HepG2 (cell line): Measurements from ENCODE around the gene DQX1. TPM values are rescaled to one million over a fixed set of nuclear protein-coding genes. Genes with fewer than 3 reads are reported as not detected.

ENCODE experiments used
- FLYWCH1 ChIP-seq: sonication (generic); formaldehyde crosslinking; IDR thresholded peaks from 2 replicates; pipeline ENCODE4 v1.8.1; 2023; ENCODE audit warnings: mild to moderate bottlenecking, missing genetic modification reagents
- NAIF1 ChIP-seq: sonication (generic); formaldehyde crosslinking; IDR thresholded peaks from 2 replicates; pipeline ENCODE4 v1.5.0; 2020; ENCODE audit warnings: mild to moderate bottlenecking, missing genetic modification reagents, borderline replicate concordance
- ZBTB1 ChIP-seq: sonication (generic); formaldehyde crosslinking; IDR thresholded peaks from 2 replicates; pipeline ENCODE4 v1.4.0; 2020; ENCODE audit warnings: missing genetic modification reagents, borderline replicate concordance
- polyA plus RNA-seq, 8 experiments: library from polyadenylated mRNA; depleted of rRNA in 3 of 8; stranded (reverse) in 7 of 8; unstranded in 1 of 8; fragments of >200 nt; fragmentation: Illumina TruSeq in 4 of 8; extraction: Trizol in 4 of 8; gene quantifications; 2 replicates each; pipeline versions ENCODE4 v1.2.1 to v1.2.3, GENCODE V29; 2011 to 2016; ENCODE audit warnings: low read depth in 4 of 8, missing spikeins in 1 of 8, mixed read lengths in 1 of 8; ENCODE audit not compliant: insufficient read depth in 1 of 8
- total RNA-seq, 5 experiments: library from RNA; depleted of rRNA; stranded (reverse); fragments of >200 nt; fragmentation: Illumina TruSeq; extraction: Trizol; gene quantifications; 2 replicates each; pipeline ENCODE4 v1.2.3, GENCODE V29; 2016; ENCODE audit warnings: low read depth in 1 of 5
- TF ChIP-seq, protein P1 (sequence below): sonication (generic); formaldehyde crosslinking; IDR thresholded peaks from 2 replicates; pipeline ENCODE4 v1.5.0; 2020; ENCODE audit warnings: mild to moderate bottlenecking, missing genetic modification reagents
- TF ChIP-seq, protein P2 (sequence below): sonication (generic); formaldehyde crosslinking; IDR thresholded peaks from 2 replicates; pipeline ENCODE4 v1.9.0; 2021; ENCODE audit warnings: missing genetic modification reagents, borderline replicate concordance
- TF ChIP-seq, protein P3 (sequence below): sonication (generic); formaldehyde crosslinking; IDR thresholded peaks from 2 replicates; pipeline ENCODE4 v1.4.0; 2020; ENCODE audit warnings: missing genetic modification reagents
- TF ChIP-seq, protein P4 (sequence below): sonication (generic); formaldehyde crosslinking; IDR thresholded peaks from 2 replicates; pipeline ENCODE4 v1.4.0; 2020; ENCODE audit warnings: mild to moderate bottlenecking, missing genetic modification reagents, borderline replicate concordance
- TF ChIP-seq, protein P5 (sequence below): sonication (generic); formaldehyde crosslinking; IDR thresholded peaks from one replicate; pipeline ENCODE4 v1.5.1; 2020; ENCODE audit warnings: mild to moderate bottlenecking, missing genetic modification reagents; ENCODE audit errors: not compliant biosample characterization

DQX1 gene
- total and polyA plus RNA-seq, 2 of the 13 experiments (the other 11 are each of a cell fraction or from before 2014, with no cell fraction given): 27.6 to 89.8 TPM

DNA sequence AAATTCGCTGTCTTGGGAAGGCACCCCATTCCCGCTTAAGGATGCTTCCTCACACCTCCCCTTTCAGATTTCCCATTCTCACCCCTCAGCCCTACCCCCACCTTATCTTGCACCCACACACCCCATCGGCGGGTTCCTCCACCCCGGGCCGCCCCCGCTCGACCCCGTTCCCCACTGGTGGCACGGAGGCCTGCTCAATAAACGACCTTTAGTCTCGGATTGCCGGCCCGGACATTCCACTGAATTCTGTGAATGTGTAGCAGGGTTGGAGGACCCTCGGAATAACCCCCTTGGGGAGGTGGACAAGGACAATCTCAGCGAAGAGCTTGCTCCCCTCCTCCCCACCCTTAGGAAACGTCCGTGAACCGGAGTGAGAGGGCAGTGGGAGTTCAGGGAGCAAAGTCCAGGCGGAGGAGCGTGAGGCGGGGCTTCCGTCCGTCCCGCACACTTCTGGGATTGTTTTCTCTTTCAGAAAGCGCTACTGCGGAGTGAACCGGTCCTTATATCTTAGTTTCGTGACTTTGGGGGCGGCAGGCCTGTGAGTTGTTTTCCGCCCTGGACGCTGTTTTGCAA is 23.8 kb downstream of the DQX1 start (continued):
- TF ChIP-seq, protein P1, sequence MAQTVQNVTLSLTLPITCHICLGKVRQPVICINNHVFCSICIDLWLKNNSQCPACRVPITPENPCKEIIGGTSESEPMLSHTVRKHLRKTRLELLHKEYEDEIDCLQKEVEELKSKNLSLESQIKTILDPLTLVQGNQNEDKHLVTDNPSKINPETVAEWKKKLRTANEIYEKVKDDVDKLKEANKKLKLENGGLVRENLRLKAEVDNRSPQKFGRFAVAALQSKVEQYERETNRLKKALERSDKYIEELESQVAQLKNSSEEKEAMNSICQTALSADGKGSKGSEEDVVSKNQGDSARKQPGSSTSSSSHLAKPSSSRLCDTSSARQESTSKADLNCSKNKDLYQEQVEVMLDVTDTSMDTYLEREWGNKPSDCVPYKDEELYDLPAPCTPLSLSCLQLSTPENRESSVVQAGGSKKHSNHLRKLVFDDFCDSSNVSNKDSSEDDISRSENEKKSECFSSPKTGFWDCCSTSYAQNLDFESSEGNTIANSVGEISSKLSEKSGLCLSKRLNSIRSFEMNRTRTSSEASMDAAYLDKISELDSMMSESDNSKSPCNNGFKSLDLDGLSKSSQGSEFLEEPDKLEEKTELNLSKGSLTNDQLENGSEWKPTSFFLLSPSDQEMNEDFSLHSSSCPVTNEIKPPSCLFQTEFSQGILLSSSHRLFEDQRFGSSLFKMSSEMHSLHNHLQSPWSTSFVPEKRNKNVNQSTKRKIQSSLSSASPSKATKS (CRISPR knock-in tag): no peak
- peak; percentile 46; the same call in 1 of the 2 replicates for TF ChIP-seq NAIF1
- TF ChIP-seq, protein P2, sequence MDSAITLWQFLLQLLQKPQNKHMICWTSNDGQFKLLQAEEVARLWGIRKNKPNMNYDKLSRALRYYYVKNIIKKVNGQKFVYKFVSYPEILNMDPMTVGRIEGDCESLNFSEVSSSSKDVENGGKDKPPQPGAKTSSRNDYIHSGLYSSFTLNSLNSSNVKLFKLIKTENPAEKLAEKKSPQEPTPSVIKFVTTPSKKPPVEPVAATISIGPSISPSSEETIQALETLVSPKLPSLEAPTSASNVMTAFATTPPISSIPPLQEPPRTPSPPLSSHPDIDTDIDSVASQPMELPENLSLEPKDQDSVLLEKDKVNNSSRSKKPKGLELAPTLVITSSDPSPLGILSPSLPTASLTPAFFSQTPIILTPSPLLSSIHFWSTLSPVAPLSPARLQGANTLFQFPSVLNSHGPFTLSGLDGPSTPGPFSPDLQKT (CRISPR knock-in tag): no peak
- TF ChIP-seq, protein P3, sequence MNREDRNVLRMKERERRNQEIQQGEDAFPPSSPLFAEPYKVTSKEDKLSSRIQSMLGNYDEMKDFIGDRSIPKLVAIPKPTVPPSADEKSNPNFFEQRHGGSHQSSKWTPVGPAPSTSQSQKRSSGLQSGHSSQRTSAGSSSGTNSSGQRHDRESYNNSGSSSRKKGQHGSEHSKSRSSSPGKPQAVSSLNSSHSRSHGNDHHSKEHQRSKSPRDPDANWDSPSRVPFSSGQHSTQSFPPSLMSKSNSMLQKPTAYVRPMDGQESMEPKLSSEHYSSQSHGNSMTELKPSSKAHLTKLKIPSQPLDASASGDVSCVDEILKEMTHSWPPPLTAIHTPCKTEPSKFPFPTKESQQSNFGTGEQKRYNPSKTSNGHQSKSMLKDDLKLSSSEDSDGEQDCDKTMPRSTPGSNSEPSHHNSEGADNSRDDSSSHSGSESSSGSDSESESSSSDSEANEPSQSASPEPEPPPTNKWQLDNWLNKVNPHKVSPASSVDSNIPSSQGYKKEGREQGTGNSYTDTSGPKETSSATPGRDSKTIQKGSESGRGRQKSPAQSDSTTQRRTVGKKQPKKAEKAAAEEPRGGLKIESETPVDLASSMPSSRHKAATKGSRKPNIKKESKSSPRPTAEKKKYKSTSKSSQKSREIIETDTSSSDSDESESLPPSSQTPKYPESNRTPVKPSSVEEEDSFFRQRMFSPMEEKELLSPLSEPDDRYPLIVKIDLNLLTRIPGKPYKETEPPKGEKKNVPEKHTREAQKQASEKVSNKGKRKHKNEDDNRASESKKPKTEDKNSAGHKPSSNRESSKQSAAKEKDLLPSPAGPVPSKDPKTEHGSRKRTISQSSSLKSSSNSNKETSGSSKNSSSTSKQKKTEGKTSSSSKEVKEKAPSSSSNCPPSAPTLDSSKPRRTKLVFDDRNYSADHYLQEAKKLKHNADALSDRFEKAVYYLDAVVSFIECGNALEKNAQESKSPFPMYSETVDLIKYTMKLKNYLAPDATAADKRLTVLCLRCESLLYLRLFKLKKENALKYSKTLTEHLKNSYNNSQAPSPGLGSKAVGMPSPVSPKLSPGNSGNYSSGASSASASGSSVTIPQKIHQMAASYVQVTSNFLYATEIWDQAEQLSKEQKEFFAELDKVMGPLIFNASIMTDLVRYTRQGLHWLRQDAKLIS (CRISPR knock-in tag): no peak; the same call in 1 of the 2 replicates
- TF ChIP-seq, protein P4, sequence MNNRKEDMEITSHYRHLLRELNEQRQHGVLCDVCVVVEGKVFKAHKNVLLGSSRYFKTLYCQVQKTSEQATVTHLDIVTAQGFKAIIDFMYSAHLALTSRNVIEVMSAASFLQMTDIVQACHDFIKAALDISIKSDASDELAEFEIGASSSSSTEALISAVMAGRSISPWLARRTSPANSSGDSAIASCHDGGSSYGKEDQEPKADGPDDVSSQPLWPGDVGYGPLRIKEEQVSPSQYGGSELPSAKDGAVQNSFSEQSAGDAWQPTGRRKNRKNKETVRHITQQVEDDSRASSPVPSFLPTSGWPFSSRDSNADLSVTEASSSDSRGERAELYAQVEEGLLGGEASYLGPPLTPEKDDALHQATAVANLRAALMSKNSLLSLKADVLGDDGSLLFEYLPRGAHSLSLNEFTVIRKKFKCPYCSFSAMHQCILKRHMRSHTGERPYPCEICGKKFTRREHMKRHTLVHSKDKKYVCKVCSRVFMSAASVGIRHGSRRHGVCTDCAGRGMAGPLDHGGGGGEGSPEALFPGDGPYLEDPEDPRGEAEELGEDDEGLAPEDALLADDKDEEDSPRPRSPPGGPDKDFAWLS (CRISPR knock-in tag): peak; percentile 68; the same call in 1 of the 2 replicates
- TF ChIP-seq ZBTB1 (CRISPR knock-in tag): no peak; the same call in 1 of the 2 replicates
- TF ChIP-seq FLYWCH1 (CRISPR knock-in tag): 0 out of 2 replicates have a peak, but pooled peaks have one; percentile 72
- TF ChIP-seq, protein P5, sequence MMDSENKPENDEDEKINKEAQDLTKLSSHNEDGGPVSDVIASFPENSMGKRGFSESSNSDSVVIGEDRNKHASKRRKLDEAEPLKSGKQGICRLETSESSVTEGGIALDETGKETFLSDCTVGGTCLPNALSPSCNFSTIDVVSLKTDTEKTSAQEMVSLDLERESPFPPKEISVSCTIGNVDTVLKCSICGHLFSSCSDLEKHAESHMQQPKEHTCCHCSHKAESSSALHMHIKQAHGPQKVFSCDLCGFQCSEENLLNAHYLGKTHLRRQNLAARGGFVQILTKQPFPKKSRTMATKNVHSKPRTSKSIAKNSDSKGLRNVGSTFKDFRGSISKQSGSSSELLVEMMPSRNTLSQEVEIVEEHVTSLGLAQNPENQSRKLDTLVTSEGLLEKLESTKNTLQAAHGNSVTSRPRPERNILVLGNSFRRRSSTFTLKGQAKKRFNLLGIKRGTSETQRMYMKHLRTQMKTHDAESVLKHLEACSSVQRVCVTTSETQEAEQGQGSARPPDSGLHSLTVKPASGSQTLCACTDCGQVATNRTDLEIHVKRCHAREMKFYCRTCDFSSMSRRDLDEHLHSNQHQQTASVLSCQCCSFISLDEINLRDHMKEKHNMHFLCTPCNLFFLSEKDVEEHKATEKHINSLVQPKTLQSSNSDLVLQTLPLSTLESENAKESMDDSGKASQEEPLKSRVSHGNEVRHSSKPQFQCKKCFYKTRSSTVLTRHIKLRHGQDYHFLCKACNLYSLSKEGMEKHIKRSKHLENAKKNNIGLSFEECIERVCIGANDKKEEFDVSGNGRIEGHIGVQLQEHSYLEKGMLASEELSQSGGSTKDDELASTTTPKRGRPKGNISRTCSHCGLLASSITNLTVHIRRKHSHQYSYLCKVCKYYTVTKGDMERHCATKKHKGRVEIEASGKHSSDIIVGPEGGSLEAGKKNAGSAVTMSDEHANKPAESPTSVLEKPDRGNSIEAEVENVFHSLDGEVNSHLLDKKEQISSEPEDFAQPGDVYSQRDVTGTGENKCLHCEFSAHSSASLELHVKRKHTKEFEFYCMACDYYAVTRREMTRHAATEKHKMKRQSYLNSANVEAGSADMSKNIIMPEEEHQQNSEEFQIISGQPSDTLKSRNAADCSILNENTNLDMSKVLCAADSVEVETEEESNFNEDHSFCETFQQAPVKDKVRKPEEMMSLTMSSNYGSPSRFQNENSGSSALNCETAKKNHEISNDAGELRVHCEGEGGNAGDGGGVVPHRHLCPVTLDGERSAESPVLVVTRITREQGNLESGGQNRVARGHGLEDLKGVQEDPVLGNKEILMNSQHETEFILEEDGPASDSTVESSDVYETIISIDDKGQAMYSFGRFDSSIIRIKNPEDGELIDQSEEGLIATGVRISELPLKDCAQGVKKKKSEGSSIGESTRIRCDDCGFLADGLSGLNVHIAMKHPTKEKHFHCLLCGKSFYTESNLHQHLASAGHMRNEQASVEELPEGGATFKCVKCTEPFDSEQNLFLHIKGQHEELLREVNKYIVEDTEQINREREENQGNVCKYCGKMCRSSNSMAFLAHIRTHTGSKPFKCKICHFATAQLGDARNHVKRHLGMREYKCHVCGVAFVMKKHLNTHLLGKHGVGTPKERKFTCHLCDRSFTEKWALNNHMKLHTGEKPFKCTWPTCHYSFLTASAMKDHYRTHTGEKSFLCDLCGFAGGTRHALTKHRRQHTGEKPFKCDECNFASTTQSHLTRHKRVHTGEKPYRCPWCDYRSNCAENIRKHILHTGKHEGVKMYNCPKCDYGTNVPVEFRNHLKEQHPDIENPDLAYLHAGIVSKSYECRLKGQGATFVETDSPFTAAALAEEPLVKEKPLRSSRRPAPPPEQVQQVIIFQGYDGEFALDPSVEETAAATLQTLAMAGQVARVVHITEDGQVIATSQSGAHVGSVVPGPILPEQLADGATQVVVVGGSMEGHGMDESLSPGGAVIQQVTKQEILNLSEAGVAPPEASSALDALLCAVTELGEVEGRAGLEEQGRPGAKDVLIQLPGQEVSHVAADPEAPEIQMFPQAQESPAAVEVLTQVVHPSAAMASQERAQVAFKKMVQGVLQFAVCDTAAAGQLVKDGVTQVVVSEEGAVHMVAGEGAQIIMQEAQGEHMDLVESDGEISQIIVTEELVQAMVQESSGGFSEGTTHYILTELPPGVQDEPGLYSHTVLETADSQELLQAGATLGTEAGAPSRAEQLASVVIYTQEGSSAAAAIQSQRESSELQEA (CRISPR knock-in tag): no peak
